SK-N-SH treated with all-trans-retinoic acid at 6 μM for 48 hours (cell line): Measurements from ENCODE around the gene CD68.

Experiments
- ATAC-seq: fragments of 200-7000 bp; cut with Tn5 transposase; 3 replicates; pipeline ENCODE4 v1.9.1; 2020; ENCODE audit warnings: mild to moderate bottlenecking, moderate library complexity
- ARNTL ChIP-seq: fragments of 450-650 bp; formaldehyde crosslinking; IDR thresholded peaks from 2 replicates; pipeline ENCODE4 v1.5.0; 2020; ENCODE audit warnings: low read depth, mild to moderate bottlenecking, moderate library complexity, borderline replicate concordance
- BACH2 ChIP-seq: fragments of 250-450 bp; sonication (Bioruptor Pico); IDR thresholded peaks from 2 replicates; pipeline ENCODE4 v1.9.0; 2021; ENCODE audit warnings: mild to moderate bottlenecking, borderline replicate concordance
- CREB5 ChIP-seq: fragments of 250-450 bp; sonication (Bioruptor Pico); IDR thresholded peaks from 2 replicates; pipeline ENCODE4 v1.5.1; 2020; ENCODE audit warnings: low read depth, mild to moderate bottlenecking, moderate library complexity
- CSDC2 ChIP-seq: fragments of 250-450 bp; sonication (Bioruptor Pico); IDR thresholded peaks from 2 replicates; pipeline ENCODE4 v1.5.0; 2020; ENCODE audit warnings: mild to moderate bottlenecking, moderate library complexity
- CSRNP3 ChIP-seq: fragments of 250-450 bp; sonication (Bioruptor Pico); IDR thresholded peaks from 2 replicates; pipeline ENCODE4 v1.5.1; 2021; ENCODE audit warnings: mild to moderate bottlenecking, moderate library complexity
- ESRRG ChIP-seq: fragments of 250-450 bp; sonication (Bioruptor Pico); IDR thresholded peaks from 2 replicates; pipeline ENCODE4 v1.6.1; 2021; ENCODE audit warnings: mild to moderate bottlenecking
- ISL1 ChIP-seq: fragments of 250-450 bp; sonication (Bioruptor Pico); IDR thresholded peaks from 2 replicates; pipeline ENCODE4 v2.1.2; 2022; ENCODE audit warnings: mild to moderate bottlenecking, moderate library complexity
- PATZ1 ChIP-seq: fragments of 250-450 bp; sonication (Bioruptor Pico); IDR thresholded peaks from 2 replicates; pipeline ENCODE4 v1.8.0; 2020; ENCODE audit warnings: mild to moderate bottlenecking, moderate library complexity, borderline replicate concordance
- POU6F1 ChIP-seq: fragments of 250-450 bp; sonication (Bioruptor Pico); IDR thresholded peaks from 2 replicates; pipeline ENCODE4 v1.8.0; 2021; ENCODE audit warnings: low read depth, mild to moderate bottlenecking, moderate library complexity, borderline replicate concordance
- PPARA ChIP-seq: fragments of 250-450 bp; sonication (Bioruptor Pico); IDR thresholded peaks from 2 replicates; pipeline ENCODE4 v1.5.0; 2020; ENCODE audit warnings: mild to moderate bottlenecking, borderline replicate concordance
- RARB ChIP-seq: fragments of 250-450 bp; sonication (Bioruptor Pico); IDR thresholded peaks from 2 replicates; pipeline ENCODE4 v1.8.0; 2021; ENCODE audit warnings: mild to moderate bottlenecking, moderate library complexity
- SNAI2 ChIP-seq: fragments of 250-450 bp; sonication (Bioruptor Pico); IDR thresholded peaks from 2 replicates; pipeline ENCODE4 v1.5.0; 2020; ENCODE audit warnings: mild to moderate bottlenecking, moderate library complexity
- TOX ChIP-seq: fragments of 250-450 bp; sonication (Bioruptor Pico); IDR thresholded peaks from 2 replicates; pipeline ENCODE4 v1.8.0; 2021; ENCODE audit warnings: mild to moderate bottlenecking, moderate library complexity, borderline replicate concordance
- TSHZ2 ChIP-seq: fragments of 250-450 bp; sonication (Bioruptor Pico); IDR thresholded peaks from 2 replicates; pipeline ENCODE4 v1.5.0; 2020; ENCODE audit warnings: mild to moderate bottlenecking, moderate library complexity
- ZC3H10 ChIP-seq: fragments of 250-450 bp; sonication (Bioruptor Pico); IDR thresholded peaks from 2 replicates; pipeline ENCODE4 v1.5.1; 2021; ENCODE audit warnings: mild to moderate bottlenecking, moderate library complexity
- ZFP3 ChIP-seq: fragments of 250-450 bp; sonication (Bioruptor Pico); IDR thresholded peaks from 2 replicates; pipeline ENCODE4 v1.5.0; 2020; ENCODE audit warnings: mild to moderate bottlenecking, moderate library complexity
- ZFP30 ChIP-seq: fragments of 450-650 bp; formaldehyde crosslinking; IDR thresholded peaks from 2 replicates; pipeline ENCODE4 v1.5.0; 2022; ENCODE audit warnings: mild to moderate bottlenecking, moderate library complexity
- ZNF565 ChIP-seq: fragments of 450-650 bp; formaldehyde crosslinking; conservative IDR thresholded peaks from 2 replicates; pipeline ENCODE4 v1.5.0; 2020; ENCODE audit warnings: low read depth, mild to moderate bottlenecking, moderate library complexity
- ZNF70 ChIP-seq: fragments of 450-650 bp; formaldehyde crosslinking; IDR thresholded peaks from 2 replicates; pipeline ENCODE4 v1.5.0; 2020; ENCODE audit warnings: mild to moderate bottlenecking, moderate library complexity
- ZNF8 ChIP-seq: fragments of 450-650 bp; formaldehyde crosslinking; IDR thresholded peaks from 2 replicates; pipeline ENCODE4 v1.5.0; 2020; ENCODE audit warnings: mild to moderate bottlenecking, moderate library complexity

The CD68 gene

GRCh38 chr17:7572338-7572587 lies 7.2 kb upstream of the CD68 start:
- no peak for TF ChIP-seq POU6F1
- TF ChIP-seq CREB5 (CRISPR knock-in tag) = no peak
- peak; percentile 21; the same call in 1 of the 2 replicates for TF ChIP-seq PATZ1 (CRISPR knock-in tag)
- no peak for TF ChIP-seq PPARA
- TF ChIP-seq ARNTL (CRISPR knock-in tag) = 0 out of 2 replicates have a peak, but pooled peaks have one; percentile 17
- TF ChIP-seq TSHZ2 = no peak
- no peak for TF ChIP-seq CSDC2 (CRISPR knock-in tag)
- TF ChIP-seq RARB = no peak
- no peak; the same call in 2 of the 3 replicates for ATAC-seq

GRCh38 chr17:7572588-7573323 lies 6.7 kb upstream of the CD68 start:
- ATAC-seq = peak; percentile 89
- 0 out of 2 replicates have a peak, but pooled peaks have one; percentile 4 for TF ChIP-seq ARNTL (CRISPR knock-in tag)
- peak; percentile 76; the same call in 1 of the 2 replicates for TF ChIP-seq PATZ1 (CRISPR knock-in tag)
- TF ChIP-seq PPARA = no peak
- TF ChIP-seq TOX = peak; percentile 44; the same call in 1 of the 2 replicates
- peak; percentile 71 for TF ChIP-seq CSRNP3 (CRISPR knock-in tag)
- TF ChIP-seq BACH2 (CRISPR knock-in tag) = no peak
- peak; percentile 33 for TF ChIP-seq ESRRG (CRISPR knock-in tag)
- peak; percentile 58; the same call in 1 of the 2 replicates for TF ChIP-seq RARB
- no peak; the same call in 1 of the 2 replicates for TF ChIP-seq ZNF8 (CRISPR knock-in tag)
- TF ChIP-seq ZFP30 (CRISPR knock-in tag) = peak; percentile 41; the same call in 1 of the 2 replicates
- TF ChIP-seq CSDC2 (CRISPR knock-in tag) = 0 out of 2 replicates have a peak, but pooled peaks have one; percentile 42
- no peak; the same call in 1 of the 2 replicates for TF ChIP-seq ZNF70 (CRISPR knock-in tag)
- TF ChIP-seq ZNF565 = no peak
- TF ChIP-seq ISL1 (CRISPR knock-in tag) = no peak
- TF ChIP-seq POU6F1 = no peak
- TF ChIP-seq SNAI2 = no peak
- TF ChIP-seq CREB5 (CRISPR knock-in tag) = no peak; the same call in 1 of the 2 replicates
- no peak; the same call in 1 of the 2 replicates for TF ChIP-seq ZC3H10 (CRISPR knock-in tag)
- TF ChIP-seq ZFP3 (CRISPR knock-in tag) = peak; percentile 47; the same call in 1 of the 2 replicates
- no peak for TF ChIP-seq TSHZ2
